OCI-LY7 (cell line): ENCODE measurements around the gene SYNGR3. TPM values are rescaled to one million over a fixed set of nuclear protein-coding genes. Genes with fewer than 3 reads are reported as not detected.
A peak's percentile ranks its signal among the peaks of the same experiment; 100 is the strongest.

Experiments
- BruUV-seq: library from RNA; stranded (reverse); fragments of 400-500 nt; replicated peaks from 2 replicates; lab custom pipeline; 2021; lab: Mats Ljungman, UMichigan
- CTCF ChIA-PET: fragments of 300-600 bp; sonication (Branson Sonifier 250); formaldehyde crosslinking; loops from one replicate; lab custom pipeline; 2022; ENCODE audit warnings: antibody characterized with exemption; ENCODE audit not compliant: unreplicated experiment; lab: Charles Lee
- POLR2A ChIA-PET: fragments of 300-600 bp; sonication (Branson Sonifier 250); formaldehyde crosslinking; loops from one replicate; lab custom pipeline; 2022; ENCODE audit warnings: antibody characterized with exemption; lab: Charles Lee
- DNase-seq: peaks from one replicate; pipeline ENCODE4 v3.0.0-alpha.2; 2015; ENCODE audit warnings: low spot score
- H2AFZ ChIP-seq: fragments of 200-600 bp; sonication (generic), shearing (Covaris generic); 2 replicates; pipeline ENCODE4 v1.6.1; 2014; ENCODE audit warnings: mild to moderate bottlenecking, antibody characterized with exemption, low read length, moderate library complexity
- H3K27ac ChIP-seq: fragments of 200-600 bp; sonication (generic); 2 replicates; pipeline ENCODE4 v1.5.1; 2014; ENCODE audit warnings: mixed run types, low read depth, mild to moderate bottlenecking, moderate library complexity, low read length, inconsistent platforms; ENCODE audit not compliant: poor library complexity, severe bottlenecking
- H3K36me3 ChIP-seq: fragments of 200-600 bp; sonication (generic); 2 replicates; pipeline ENCODE4 v1.6.1; 2014; ENCODE audit warnings: mild to moderate bottlenecking, antibody characterized with exemption, low read length, moderate library complexity, mixed read lengths; ENCODE audit not compliant: insufficient read depth
- H3K4me1 ChIP-seq: fragments of 200-600 bp; sonication (generic); 2 replicates; pipeline ENCODE4 v1.5.1; 2014; ENCODE audit warnings: mild to moderate bottlenecking, low read length; ENCODE audit not compliant: insufficient read depth, poor library complexity, severe bottlenecking
- H3K4me2 ChIP-seq: fragments of 200-600 bp; sonication (generic); 2 replicates; pipeline ENCODE4 v1.6.1; 2014; ENCODE audit warnings: mild to moderate bottlenecking, low read length
- H3K4me3 ChIP-seq: fragments of 200-600 bp; sonication (generic); 2 replicates; pipeline ENCODE4 v1.5.1; 2014; ENCODE audit warnings: mild to moderate bottlenecking, low read depth, low read length; ENCODE audit not compliant: poor library complexity, severe bottlenecking
- H3K79me2 ChIP-seq: fragments of 200-600 bp; sonication (generic); 2 replicates; pipeline ENCODE4 v1.6.1; 2016; ENCODE audit warnings: low read depth, mild to moderate bottlenecking, low read length, moderate library complexity, mixed read lengths; ENCODE audit not compliant: insufficient read depth
- H3K9me2 ChIP-seq: fragments of 200-600 bp; sonication (generic); 2 replicates; pipeline ENCODE4 v1.6.1; 2016; ENCODE audit warnings: mild to moderate bottlenecking, low read length, mixed read lengths; ENCODE audit not compliant: insufficient read depth
- H3K9me3 ChIP-seq: fragments of 200-600 bp; sonication (generic); 2 replicates; pipeline ENCODE4 v1.6.1; 2014; ENCODE audit warnings: mild to moderate bottlenecking, mixed run types, low read length, mixed read lengths
- H4K20me1 ChIP-seq: fragments of 200-600 bp; sonication (generic); 2 replicates; pipeline ENCODE4 v1.6.1; 2014; ENCODE audit warnings: mild to moderate bottlenecking, antibody characterized with exemption, low read length, moderate library complexity, mixed read lengths; ENCODE audit not compliant: insufficient read depth
- CTCF ChIP-seq: fragments of 200-600 bp; sonication (generic); conservative IDR thresholded peaks from 2 replicates; pipeline ENCODE4 v1.5.1; 2014; ENCODE audit warnings: mild to moderate bottlenecking, antibody characterized with exemption, low read length, moderate library complexity, mixed read lengths
- EZH2phosphoT487 ChIP-seq: fragments of 200-600 bp; sonication (generic); IDR thresholded peaks from 2 replicates; pipeline ENCODE4 v1.6.1; 2018; ENCODE audit warnings: low read depth, borderline replicate concordance, mild to moderate bottlenecking, mixed run types, antibody characterized with exemption, low read length, moderate library complexity, mixed read lengths
- intact Hi-C: fragments of 100-400 bp; cut with micrococcal nuclease; formaldehyde crosslinking; loops from one replicate; pipeline ENCODE4 v1.10.0; 2022; ENCODE audit not compliant: unreplicated experiment
- total RNA-seq, 2 experiments: library from RNA; depleted of rRNA in 1 of 2; stranded (reverse); fragments of >200 nt in 1 of 2; shearing (Covaris generic) in 1 of 2; gene quantifications; 2 replicates each; pipeline ENCODE4 v1.2.3, GENCODE V29; 2014 to 2022

Gene SYNGR3
- total RNA-seq, 2 experiments from 2014 or later: 10.3 to 11.1 TPM

GRCh38 chr16:1965396-1966001, 24.3 kb upstream of the SYNGR3 start:
- Histone ChIP-seq H3K4me2 (peak overlapping the region; percentile 72), H4K20me1 (peaks cover 14% of the 10 kb centered on the region), H3K9me3 (no peaks in the 10 kb centered on the region), H3K4me1 (peaks cover 29% of the 10 kb centered on the region), H3K4me3 (peak overlapping the region; percentile 82), H2AFZ (peak overlapping the region; percentile 6; the same call in 1 of the 2 replicates), H3K27ac (peak overlapping the region; percentile 80), H3K36me3 (peaks cover 62% of the 10 kb centered on the region), H3K9me2 (no peaks in the 10 kb centered on the region), H3K79me2 (peaks cover 49% of the 10 kb centered on the region)
- peak; percentile 33 for DNase-seq
- CTCF ChIA-PET: interaction anchor here (0.6 kb wide), 1 partner anchor 57 kb away, joined by 3 read pairs; no protein-coding TSS in a partner anchor
- TSS peak; percentile 84 for BruUV-seq
- POLR2A ChIA-PET: interaction anchor here (0.9 to 1.6 kb wide), 3 partner anchors 23 to 183 kb away, joined by 5 to 11 read pairs (median 6); partner anchors contain the start of genes NUBP2, SPSB3 and SYNGR3
- intact Hi-C loops: loop anchor here (2.0 kb wide), 1 partner anchor 27 kb away; no protein-coding TSS in a partner anchor
- TF ChIP-seq CTCF (no peak), EZH2phosphoT487 (no peak)

- intact Hi-C loops: no loop called here
- POLR2A ChIA-PET: no interaction called here
Measured at GRCh38 chr16:1966460-1966859, 23.3 kb upstream of the SYNGR3 start, which contains the start of gene RNF151. RNF151 (plus strand) TSS chr16:1966856; CDS start chr16:1966882, 26 bp downstream.

More at GRCh38 chr16:1966460-1966859, 23.3 kb upstream of the SYNGR3 start, which contains the start of gene RNF151:
- no peaks in the 10 kb centered on the region for H3K9me3 ChIP-seq
- H3K4me2 ChIP-seq: peak within 1 kb of the TSS; percentile 72
- CTCF ChIA-PET: no interaction called here
- peaks cover 14% of the 10 kb centered on the region for H4K20me1 ChIP-seq
- no peak for DNase-seq
- TF ChIP-seq EZH2phosphoT487: no peak
- no peak for TF ChIP-seq CTCF
- H3K36me3 ChIP-seq: peaks cover 53% of the 10 kb centered on the region
- peaks cover 24% of the 10 kb centered on the region for H3K4me1 ChIP-seq
- H2AFZ ChIP-seq: no peak within 1 kb of the TSS
- H3K27ac ChIP-seq: peak within 1 kb of the TSS; percentile 80
- peaks cover 54% of the 10 kb centered on the region for H3K79me2 ChIP-seq
- peak within 1 kb of the TSS; percentile 82 for H3K4me3 ChIP-seq
- BruUV-seq: no TSS peak
- H3K9me2 ChIP-seq: no peaks in the 10 kb centered on the region
